Activated CD4-positive, alpha-beta T cell treated with anti-CD3 and anti-CD28 coated beads, Interleukin-2, amount 10 ng/mL, durations not matched to agents 24 days and 14 days (primary cell): Measurements from ENCODE around the gene DXO. TPM values are rescaled to one million over a fixed set of nuclear protein-coding genes. Genes with fewer than 3 reads are reported as not detected.

Experiments
- total RNA-seq: library from RNA; stranded (reverse); gene quantifications from 2 replicates; pipeline ENCODE4 v1.2.3, GENCODE V29; 2022

The DXO gene
- total RNA-seq, 1 donor from 2014 or later: 13.2 TPM

Other genes starting within 250 kb of the DXO start
- gene MPIG6B, start 248.8 kb downstream of the DXO start, total RNA-seq: not detected in 2 replicates
- gene DDAH2, start 242.8 kb downstream of the DXO start, total RNA-seq: 4.8 and 5.6 TPM in 2 replicates
- 385 TPM in 2 replicates for gene CLIC1, start 235.6 kb downstream of the DXO start, total RNA-seq
- 87.8 and 99.6 TPM in 2 replicates for gene MSH5, start 232.1 kb downstream of the DXO start, total RNA-seq
- 15.0 and 17.7 TPM in 2 replicates for gene SAPCD1, start 209.5 kb downstream of the DXO start, total RNA-seq
- gene VWA7, start 194.8 kb downstream of the DXO start, total RNA-seq: 3.0 and 3.2 TPM in 2 replicates
- gene VARS1, start 176.4 kb downstream of the DXO start, total RNA-seq: 173 and 181 TPM in 2 replicates
- 142 and 146 TPM in 2 replicates for gene LSM2, start 165.2 kb downstream of the DXO start, total RNA-seq
- 1.8 and 2.5 TPM in 2 replicates for gene HSPA1L, start 156.9 kb downstream of the DXO start, total RNA-seq
- 189 and 190 TPM in 2 replicates for gene HSPA1A, start 156.6 kb downstream of the DXO start, total RNA-seq
- 156 and 161 TPM in 2 replicates for gene HSPA1B, start 144.4 kb downstream of the DXO start, total RNA-seq
- 20.4 and 22.2 TPM in 2 replicates for gene NEU1, start 109.3 kb downstream of the DXO start, total RNA-seq
- gene SLC44A4, start 93.1 kb downstream of the DXO start, total RNA-seq: 0.21 TPM in 1 of 2 replicates, not detected in the other
- gene EHMT2, start 74.4 kb downstream of the DXO start, total RNA-seq: 73.5 and 79.3 TPM in 2 replicates
- gene ZBTB12, start 70.1 kb downstream of the DXO start, total RNA-seq: 3.7 and 4.6 TPM in 2 replicates
- 0.30 and 0.43 TPM in 2 replicates for gene C2, start 44.4 kb downstream of the DXO start, total RNA-seq
- gene CFB, start 26.0 kb downstream of the DXO start, total RNA-seq: 0.17 TPM in 1 of 2 replicates, not detected in the other
- 85.8 and 88.5 TPM in 2 replicates for gene NELFE, start 13.2 kb downstream of the DXO start, total RNA-seq
- gene SKIC2, start 13.0 kb downstream of the DXO start, total RNA-seq: 92.8 and 93.7 TPM in 2 replicates
- gene C4A, start 9.9 kb upstream of the DXO start, total RNA-seq: 2.7 and 3.3 TPM in 2 replicates
- 2.9 and 3.7 TPM in 2 replicates for gene C4B, start 42.7 kb upstream of the DXO start, total RNA-seq
- 0.35 TPM in 1 of 2 replicates, not detected in the other for gene CYP21A2, start 66.3 kb upstream of the DXO start, total RNA-seq
- gene TNXB, start 137.2 kb upstream of the DXO start, total RNA-seq: 3.3 and 4.6 TPM in 2 replicates
- gene ATF6B, start 156.1 kb upstream of the DXO start, total RNA-seq: 72.9 and 81.0 TPM in 2 replicates
- 6.2 and 6.9 TPM in 2 replicates for gene FKBPL, start 158.2 kb upstream of the DXO start, total RNA-seq
- 0.24 and 0.35 TPM in 2 replicates for gene PRRT1, start 179.8 kb upstream of the DXO start, total RNA-seq
- gene PPT2, start 182.0 kb upstream of the DXO start, total RNA-seq: 11.3 and 12.7 TPM in 2 replicates
- 8.6 and 9.7 TPM in 2 replicates for gene EGFL8, start 192.5 kb upstream of the DXO start, total RNA-seq
- 31.4 and 32.6 TPM in 2 replicates for gene AGPAT1, start 203.9 kb upstream of the DXO start, total RNA-seq
- 59.9 and 62.6 TPM in 2 replicates for gene RNF5, start 206.3 kb upstream of the DXO start, total RNA-seq
- gene AGER, start 212.1 kb upstream of the DXO start, total RNA-seq: 20.7 and 24.1 TPM in 2 replicates
- 88.1 and 92.7 TPM in 2 replicates for gene PBX2, start 218.1 kb upstream of the DXO start, total RNA-seq
- gene GPSM3, start 220.5 kb upstream of the DXO start, total RNA-seq: 81.1 and 82.4 TPM in 2 replicates